Measurements from ENCODE around the gene DMPK.

DNA sequence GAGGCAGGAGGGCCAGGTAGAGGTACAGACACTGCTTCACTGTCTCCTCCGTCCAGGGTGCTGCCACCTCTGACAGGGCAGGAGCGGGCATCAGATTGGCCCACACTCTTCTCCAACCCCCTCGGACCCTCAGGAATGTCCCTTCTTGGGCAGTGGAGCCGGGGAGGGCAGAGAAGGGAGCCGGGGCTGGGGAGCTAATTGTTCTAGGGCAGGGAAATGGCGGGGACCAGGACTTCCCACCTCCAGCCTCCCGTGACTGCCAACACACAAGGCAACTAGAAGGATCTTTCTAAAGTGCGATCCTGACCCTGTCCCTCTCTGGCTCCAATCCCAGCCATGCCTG is 42.9 kb upstream of the DMPK start:
- no peak for TF ChIP-seq CTBP1 (IDR thresholded peaks at IDR 0.05; ENCODE audit: borderline replicate concordance)
- TF ChIP-seq ZNF384 (IDR thresholded peaks at IDR 0.05) = no peak
- TF ChIP-seq SUZ12 (IDR thresholded peaks at IDR 0.05) = no peak

Measured in HEK293T (cell line).